Pulmonary artery endothelial cell (primary cell): ENCODE measurements around the gene PODXL2. TPM values are rescaled to one million over a fixed set of nuclear protein-coding genes. Genes with fewer than 3 reads are reported as not detected.
"Not testable (repeated sequence)": the region's sequence is repeated elsewhere in the genome, so short reads cannot be mapped to it uniquely, and the experiment has no call there.

Experiments used
- DNase-seq: peaks from one replicate; pipeline ENCODE4 v3.0.0-alpha.2; 2011; ENCODE audit warnings: low read depth, low spot score
- total RNA-seq: library from RNA; depleted of rRNA; stranded (reverse); fragments of >200 nt; gene quantifications from 2 replicates; pipeline ENCODE4 v1.2.3, GENCODE V29; 2014

PODXL2 gene
- total RNA-seq, 1 donor from 2014 or later: 6.0 TPM

- no peak for DNase-seq
Measured at GRCh38 chr3:127688416-127689265, 59.7 kb downstream of the PODXL2 start.

GRCh38 chr3:127689266-127689860 is 60.4 kb downstream of the PODXL2 start:
- DNase-seq: no peak

DNA sequence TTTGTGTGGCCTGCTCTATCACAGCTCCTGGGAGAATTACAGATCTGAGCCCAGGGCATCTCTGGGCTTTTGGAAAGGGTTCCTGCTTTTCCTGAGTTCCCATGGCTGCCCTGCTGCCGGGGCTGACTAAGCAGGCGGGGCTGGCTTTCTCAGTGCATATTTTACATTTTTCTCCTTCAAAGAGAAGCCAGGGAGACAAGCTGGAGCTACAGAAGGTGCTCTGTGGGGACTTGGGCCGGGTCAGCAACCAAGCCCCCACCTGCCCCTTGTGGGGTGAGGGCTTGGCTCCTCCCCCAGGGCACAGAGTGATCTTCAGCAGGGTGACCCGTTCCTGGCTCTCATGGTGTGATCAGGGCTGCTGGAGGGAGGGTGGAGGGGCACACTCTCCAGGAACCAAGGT is 61.1 kb downstream of the PODXL2 start:
- no peak for DNase-seq

DNA sequence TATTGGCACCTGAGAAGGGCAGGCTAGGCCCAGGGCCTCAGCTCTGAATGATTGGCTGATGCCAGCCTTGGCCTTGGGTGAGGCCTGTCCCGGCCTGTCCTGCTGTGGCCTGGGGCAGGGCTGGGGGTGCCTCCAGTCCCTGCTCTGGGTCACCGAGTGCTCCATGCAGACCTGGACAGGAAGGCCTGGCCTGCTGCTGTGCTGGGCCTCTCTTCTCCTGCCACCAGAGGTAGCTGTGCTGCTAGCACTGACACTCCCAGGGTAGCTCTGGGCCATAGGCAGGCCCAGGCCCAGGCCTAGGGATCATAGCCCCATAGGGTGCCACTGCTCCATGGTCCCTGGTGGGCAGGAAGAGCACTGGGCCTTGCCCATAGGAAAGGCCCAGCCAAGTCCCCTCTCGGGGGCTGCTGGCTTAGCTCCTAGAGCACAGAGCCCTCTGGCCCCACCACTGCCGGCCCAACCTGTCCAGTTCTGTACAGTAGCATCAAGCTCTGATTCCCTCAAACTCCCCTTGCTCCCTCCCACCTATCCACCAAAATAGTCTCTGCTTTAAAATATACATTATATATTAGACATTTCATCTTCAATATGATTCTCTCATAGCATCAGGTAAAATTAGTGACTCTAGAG is 62.0 kb downstream of the PODXL2 start:
- no peak for DNase-seq

DNA sequence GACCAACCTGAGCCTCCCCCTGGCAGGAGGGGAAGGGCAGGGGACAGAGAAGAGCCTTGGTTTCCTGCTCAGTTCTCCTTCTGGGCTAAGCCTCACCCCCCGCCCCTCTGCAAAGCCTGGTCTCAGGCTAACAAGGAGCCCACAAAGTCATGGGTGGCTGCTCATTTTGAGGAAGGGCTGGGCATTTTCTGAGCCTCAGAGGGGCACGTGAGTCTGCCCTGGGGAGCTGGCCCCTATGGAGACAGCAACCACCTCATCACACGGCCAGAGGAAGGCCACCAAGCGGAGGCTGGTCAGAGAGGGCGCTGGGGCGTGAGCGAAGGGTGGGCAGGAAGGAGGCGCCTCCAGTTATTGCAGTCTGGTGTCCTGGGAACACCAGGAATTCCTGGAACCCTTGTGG is 62.5 kb downstream of the PODXL2 start:
- DNase-seq: no peak

DNA sequence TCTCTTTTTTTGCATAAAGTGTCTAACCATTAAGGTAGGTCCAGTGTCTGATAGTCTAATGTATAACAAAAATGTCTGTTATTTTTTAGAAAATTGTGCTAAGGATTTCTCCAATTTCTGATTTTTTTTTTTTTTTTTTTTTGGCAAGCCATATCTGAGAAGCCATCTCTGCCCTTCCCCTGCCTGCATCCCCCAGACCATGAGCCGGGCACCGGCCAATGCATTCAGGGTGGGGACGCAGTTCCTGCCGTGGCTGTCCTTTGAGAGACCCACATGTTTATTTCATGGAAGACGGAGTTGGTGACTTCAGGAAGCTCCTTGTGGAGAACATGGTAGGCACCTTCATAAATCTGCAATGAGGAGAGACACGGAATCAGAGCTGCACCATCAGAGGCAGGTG is 63.0 kb downstream of the PODXL2 start:
- DNase-seq: no peak

DNA sequence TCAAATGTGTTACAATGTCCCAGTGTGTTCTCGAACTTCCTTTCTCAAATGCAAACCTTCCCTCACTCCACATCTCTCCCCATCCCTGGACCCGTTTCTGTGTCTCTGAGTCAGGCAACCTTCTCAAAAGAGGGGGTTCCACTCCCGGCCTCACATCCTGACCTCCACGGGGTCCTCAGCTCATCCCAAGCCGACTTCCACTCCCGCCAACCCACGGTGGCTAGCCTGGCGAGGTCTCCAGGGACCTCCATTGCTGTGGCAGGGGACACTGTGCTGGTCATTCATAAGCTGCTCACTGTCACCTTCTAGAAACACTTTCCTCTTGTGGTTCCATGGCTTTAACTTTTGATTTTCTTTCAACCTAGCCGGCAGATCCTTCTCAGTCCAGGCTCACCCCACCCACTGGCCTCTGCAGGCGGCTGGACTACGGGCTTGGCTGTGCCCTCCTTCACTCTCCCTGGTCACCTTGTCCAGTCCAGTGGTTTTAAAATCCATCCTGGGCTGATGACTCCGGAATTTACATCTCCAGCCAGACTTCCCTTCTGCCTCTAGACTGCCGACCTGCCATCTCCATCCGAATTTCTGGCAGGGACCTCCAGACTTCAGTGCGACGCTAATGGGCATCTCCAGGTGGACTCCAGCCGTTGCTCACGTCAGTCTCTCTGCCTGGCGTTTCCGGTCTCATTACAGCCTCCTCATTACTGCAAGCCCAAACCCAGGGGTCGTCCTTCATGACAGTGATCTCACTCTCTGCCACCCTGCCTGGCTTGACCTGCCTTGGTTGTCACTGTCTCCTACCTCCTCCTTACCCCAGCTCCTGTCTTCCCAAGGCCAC is 63.7 kb downstream of the PODXL2 start:
- DNase-seq: no peak

- DNase-seq: no peak
Measured at GRCh38 chr3:127693336-127693843, 64.4 kb downstream of the PODXL2 start.

- no peak for DNase-seq
Measured at GRCh38 chr3:127694467-127695215, 65.7 kb downstream of the PODXL2 start.

DNA sequence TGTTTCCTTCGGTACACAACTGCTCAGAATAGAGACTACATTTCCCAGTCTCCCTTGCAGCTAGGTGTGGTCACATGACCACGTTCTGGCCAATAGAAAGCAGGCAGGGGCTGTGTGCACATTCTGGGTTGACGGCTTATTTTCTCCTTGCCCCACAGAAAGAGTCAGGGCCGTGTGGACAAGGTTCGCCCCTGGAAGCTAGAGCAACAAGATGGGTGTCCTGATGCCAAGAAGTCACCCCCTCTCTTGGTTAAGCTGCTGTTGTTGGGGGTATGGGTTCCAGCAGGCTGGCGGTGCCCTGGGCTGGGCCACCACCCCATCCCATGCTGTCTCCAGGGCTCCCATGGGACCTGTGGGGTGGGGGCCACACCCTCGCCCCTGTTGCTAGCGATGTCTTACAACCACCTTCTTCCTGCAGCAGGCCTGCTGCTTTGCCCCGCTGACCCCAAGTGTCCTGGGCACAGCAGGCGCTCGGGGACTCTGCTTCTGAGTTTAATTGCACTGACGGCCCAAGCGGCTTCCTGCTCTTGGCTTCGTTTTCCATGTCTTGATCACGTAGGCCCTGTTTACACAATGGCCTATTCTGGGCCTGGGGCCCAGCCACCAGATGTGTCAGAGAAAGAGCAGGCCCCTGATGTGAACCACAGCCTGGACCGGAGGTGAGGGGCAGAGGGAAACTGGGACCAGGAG is 68.7 kb downstream of the PODXL2 start:
- DNase-seq: peak; percentile 41

- no peak for DNase-seq
Measured at GRCh38 chr3:127698286-127698685, 69.3 kb downstream of the PODXL2 start.

GRCh38 chr3:127698691-127699415 is 69.9 kb downstream of the PODXL2 start:
- no peak for DNase-seq

DNA sequence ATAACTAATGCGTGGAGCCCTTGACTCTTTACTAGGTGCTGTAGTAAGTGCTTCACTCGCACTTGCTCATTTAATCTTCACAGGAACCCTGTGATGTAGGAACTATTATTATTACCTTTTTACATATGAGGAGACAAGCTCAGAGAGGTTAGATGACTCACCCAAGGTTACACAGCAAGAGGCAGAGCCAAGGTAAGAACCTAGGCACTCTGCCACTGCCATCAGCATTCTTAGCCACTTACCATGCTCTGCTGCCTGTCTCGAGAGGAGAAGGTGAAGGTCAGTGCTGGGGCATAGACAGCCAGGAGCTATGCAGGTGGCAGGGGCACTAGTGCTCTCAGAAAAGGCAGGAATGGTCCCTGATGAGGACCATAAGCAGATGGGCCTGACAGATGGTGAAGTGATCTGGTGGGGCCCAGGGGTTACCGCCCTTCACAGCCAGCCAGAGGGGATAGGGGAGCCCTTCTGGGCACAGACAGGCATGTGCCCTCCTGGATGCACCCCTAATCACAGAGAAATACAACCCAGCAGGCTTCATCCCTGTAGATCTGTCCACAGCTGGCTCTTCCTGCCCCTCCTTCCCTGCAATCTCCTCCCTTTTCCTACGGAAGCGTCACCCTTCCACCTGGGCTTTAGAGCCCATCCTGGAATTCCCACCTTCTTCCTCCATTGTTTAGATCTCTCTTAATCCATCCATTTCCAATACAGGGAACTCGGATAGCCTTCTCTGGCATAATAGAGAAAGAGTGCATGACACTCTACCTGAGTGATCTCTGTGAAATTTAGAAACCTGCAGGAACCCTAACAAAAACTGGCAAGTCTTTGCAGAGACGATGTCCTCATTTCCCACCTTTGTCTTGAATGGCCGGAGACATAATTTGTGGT is 70.7 kb downstream of the PODXL2 start:
- DNase-seq: no peak

DNA sequence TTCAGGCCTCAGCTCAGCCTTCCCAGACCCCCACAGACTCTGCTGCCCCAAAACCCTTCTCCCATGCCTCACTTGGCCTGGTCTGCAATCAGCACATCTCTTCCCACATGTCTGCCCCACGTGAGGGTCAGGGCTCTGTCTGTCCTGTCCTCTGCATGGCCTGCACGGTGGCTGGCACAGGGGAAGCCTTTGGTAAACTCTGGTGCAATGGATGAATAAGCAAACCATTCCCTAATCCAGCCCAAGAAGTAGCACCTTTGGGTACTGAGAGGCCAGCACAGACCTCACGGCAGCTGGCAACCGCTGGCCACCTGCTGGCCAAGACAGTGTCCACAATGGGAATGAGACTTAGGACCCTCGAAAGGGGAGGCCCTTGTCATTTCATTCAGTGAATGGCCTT is 71.4 kb downstream of the PODXL2 start:
- DNase-seq: no peak

DNA sequence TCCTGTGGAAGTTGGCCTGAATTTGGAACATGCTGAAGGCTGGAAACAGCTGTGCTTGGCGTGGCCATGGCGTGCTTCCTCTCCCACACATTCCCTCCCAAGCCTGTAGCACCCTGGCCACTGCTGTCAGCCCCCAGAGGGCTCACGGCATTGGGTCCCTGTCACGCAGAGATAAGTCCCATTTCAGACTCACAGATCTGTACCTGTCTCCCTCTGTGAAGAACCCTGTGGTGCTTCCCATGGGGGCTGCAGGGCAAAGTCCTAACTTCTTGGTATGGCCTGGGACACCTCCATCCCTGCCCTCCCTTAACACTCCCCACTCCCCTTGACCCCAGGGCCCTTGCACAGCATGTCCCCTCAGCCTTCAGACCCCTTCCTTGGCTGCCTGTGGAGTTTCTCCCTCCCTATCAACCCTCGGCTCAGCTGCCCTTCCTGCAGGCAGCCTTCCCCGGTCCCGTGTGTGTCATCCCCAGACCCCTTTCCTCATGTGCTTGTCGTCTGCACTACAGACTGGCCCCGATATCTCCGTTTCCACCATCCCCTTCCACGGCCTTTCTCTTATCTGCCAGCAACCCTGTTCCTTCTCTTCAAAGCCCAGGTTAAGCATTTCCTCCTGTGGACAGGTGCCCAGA is 72.4 kb downstream of the PODXL2 start:
- no peak for DNase-seq

- DNase-seq: no peak
Measured at GRCh38 chr3:127702151-127702578, 73.2 kb downstream of the PODXL2 start.

DNA sequence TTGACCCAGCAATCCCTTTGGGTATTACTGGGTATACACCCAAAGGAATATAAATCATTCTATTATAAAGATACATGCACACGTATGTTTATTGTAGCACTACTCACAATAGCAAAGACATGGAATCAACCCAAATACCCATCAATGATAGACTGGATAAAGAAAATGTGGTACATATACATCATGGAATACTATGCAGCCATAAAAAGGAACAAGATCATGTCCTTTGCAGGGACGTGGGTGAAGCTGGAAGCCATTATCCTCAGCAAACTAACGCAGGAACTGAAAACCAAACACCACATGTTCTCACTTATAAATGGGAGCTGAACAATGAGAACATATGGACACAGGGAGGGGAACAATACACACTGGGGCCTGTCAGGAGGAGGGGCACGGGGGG is 75.9 kb downstream of the PODXL2 start:
- not testable (repeated sequence) for DNase-seq

- DNase-seq: no peak
Measured at GRCh38 chr3:127706312-127706711, 77.3 kb downstream of the PODXL2 start.
